GM12892 (cell line): ENCODE results near the gene EVL.
"Not testable (repeated sequence)": the region's sequence is repeated elsewhere in the genome, so short reads cannot be mapped to it uniquely, and the experiment has no call there.

ENCODE experiments used
- DNase-seq: peaks from one replicate; pipeline ENCODE4 v3.0.0; 2011; ENCODE audit not compliant: insufficient read length
- FAIRE-seq: peaks from 2 replicates; lab custom pipeline; 2011; peaks lifted over from hg19 to GRCh38; lab: Jason Lieb, UNC
- POLR2A ChIP-seq: IDR thresholded peaks from 2 replicates; pipeline ENCODE4 v1.6.1; 2011; ENCODE audit warnings: low read depth, low read length, control low read depth
- POLR2AphosphoS5 ChIP-seq: IDR thresholded peaks from 2 replicates; pipeline ENCODE4 v1.6.1; 2011; ENCODE audit warnings: low read depth, low read length, control low read depth
- TAF1 ChIP-seq: IDR thresholded peaks from 2 replicates; pipeline ENCODE4 v1.6.1; 2011; ENCODE audit warnings: low read depth, mild to moderate bottlenecking, control low read depth, low read length, borderline replicate concordance

EVL gene

GRCh38 chr14:100058777-100059437 is 6.3 kb upstream of the EVL start:
- no peak for TF ChIP-seq POLR2A
- no peak for TF ChIP-seq TAF1
- TF ChIP-seq POLR2AphosphoS5: no peak
- DNase-seq (no peak), FAIRE-seq (peak; percentile 90)

- DNase-seq (no peak), FAIRE-seq (no peak)
- TF ChIP-seq TAF1 (no peak), POLR2A (no peak), POLR2AphosphoS5 (no peak)
Measured at GRCh38 chr14:100059438-100059781, 5.8 kb upstream of the EVL start.

- DNase-seq (no peak), FAIRE-seq (no peak)
- TF ChIP-seq POLR2AphosphoS5 (no peak), TAF1 (no peak), POLR2A (no peak)
Measured at GRCh38 chr14:100060760-100061159, 4.5 kb upstream of the EVL start.

GRCh38 chr14:100062590-100062989 is 2.6 kb upstream of the EVL start:
- TF ChIP-seq TAF1: no peak
- TF ChIP-seq POLR2A: no peak
- TF ChIP-seq POLR2AphosphoS5: no peak
- FAIRE-seq (peak; percentile 33), DNase-seq (no peak)

- TF ChIP-seq POLR2AphosphoS5 (no peak), POLR2A (no peak), TAF1 (no peak)
- FAIRE-seq: peak; percentile 56
- DNase-seq: no peak
Measured at GRCh38 chr14:100063314-100063941, 1.8 kb upstream of the EVL start.

- DNase-seq, FAIRE-seq: not testable (repeated sequence)
Measured at GRCh38 chr14:100064335-100065092, 708 bp upstream of the EVL start.

- no peak for DNase-seq
- TF ChIP-seq POLR2A: peak; percentile 71
- TF ChIP-seq POLR2AphosphoS5: peak; percentile 83
- TF ChIP-seq TAF1: peak; percentile 54; the same call in 1 of the 2 replicates
- FAIRE-seq: peak; percentile 89
Measured at GRCh38 chr14:100065942-100066574, 836 bp downstream of the EVL start.

GRCh38 chr14:100066962-100067361 is 1.7 kb downstream of the EVL start:
- TF ChIP-seq TAF1 (no peak), POLR2AphosphoS5 (no peak; the same call in 1 of the 2 replicates), POLR2A (no peak; the same call in none of the 2 replicates)
- peak; percentile 70 for FAIRE-seq
- DNase-seq: no peak

- DNase-seq (no peak), FAIRE-seq (no peak)
- TF ChIP-seq TAF1: 0 out of 2 replicates have a peak, but pooled peaks have one; percentile 11
- no peak for TF ChIP-seq POLR2A
Measured at GRCh38 chr14:100067481-100067880, 2.3 kb downstream of the EVL start.

GRCh38 chr14:100067971-100068959 is 3.0 kb downstream of the EVL start:
- FAIRE-seq: peak; percentile 98
- no peak for DNase-seq
- TF ChIP-seq POLR2A (peak; percentile 64; the same call in 1 of the 2 replicates), TAF1 (no peak), POLR2AphosphoS5 (peak; percentile 90)
